SU-DHL-6 (cell line): ENCODE results near the gene OSBPL10.

ENCODE experiments used
- H2AFZ ChIP-seq: fragments of 200-600 bp; sonication (generic); 2 replicates; pipeline ENCODE4 v1.6.1; 2014; ENCODE audit warnings: low read depth, mild to moderate bottlenecking, moderate library complexity, mixed read lengths, antibody characterized with exemption, low read length; ENCODE audit not compliant: severe bottlenecking
- H3F3A ChIP-seq: fragments of 200-600 bp; shearing (Covaris generic); 2 replicates; pipeline ENCODE4 v1.6.0; 2016; ENCODE audit warnings: antibody characterized with exemption, mild to moderate bottlenecking; ENCODE audit not compliant: insufficient read depth
- H3K27ac ChIP-seq: fragments of 200-600 bp; sonication (generic); 2 replicates; pipeline ENCODE4 v1.5.1; 2016; ENCODE audit warnings: low read depth, mild to moderate bottlenecking, low read length, moderate library complexity, mixed read lengths
- H3K27me3 ChIP-seq: fragments of 200-600 bp; sonication (generic), shearing (Covaris generic); 2 replicates; pipeline ENCODE4 v1.6.0; 2014; ENCODE audit warnings: mild to moderate bottlenecking, low read length
- H3K36me3 ChIP-seq: fragments of 200-600 bp; sonication (generic); 2 replicates; pipeline ENCODE4 v1.6.1; 2014; ENCODE audit warnings: mild to moderate bottlenecking, low read length, mixed read lengths
- H3K4me2 ChIP-seq: fragments of 300-600, 200-600 bp; shearing (Covaris generic), sonication (generic); 2 replicates; pipeline ENCODE4 v1.6.0; 2014; ENCODE audit warnings: low read length, low read depth, mild to moderate bottlenecking; ENCODE audit not compliant: poor library complexity, severe bottlenecking
- H3K4me3 ChIP-seq: fragments of 200-600 bp; sonication (generic); 2 replicates; pipeline ENCODE4 v1.5.1; 2014; ENCODE audit warnings: antibody characterized with exemption, low read length, mild to moderate bottlenecking, mixed read lengths; ENCODE audit not compliant: insufficient read depth, poor library complexity, severe bottlenecking
- H3K79me2 ChIP-seq: fragments of 200-600 bp; sonication (generic); 2 replicates; pipeline ENCODE4 v1.6.1; 2014; ENCODE audit warnings: mild to moderate bottlenecking, low read length, moderate library complexity; ENCODE audit not compliant: insufficient read depth
- H3K9ac ChIP-seq: fragments of 200-600 bp; sonication (generic); 2 replicates; pipeline ENCODE4 v1.7.0; 2014; ENCODE audit warnings: mild to moderate bottlenecking, low read length
- H3K9me2 ChIP-seq: fragments of 200-600 bp; sonication (generic); replicated peaks from 2 replicates; pipeline ENCODE4 v1.6.1; 2014; ENCODE audit warnings: low read length; ENCODE audit not compliant: insufficient read depth
- H3K9me3 ChIP-seq: fragments of 200-600 bp; sonication (generic); 2 replicates; pipeline ENCODE4 v1.6.1; 2014; ENCODE audit warnings: low read length, mixed read lengths; ENCODE audit not compliant: insufficient read depth
- H4K20me1 ChIP-seq: fragments of 200-600 bp; sonication (generic); 2 replicates; pipeline ENCODE4 v1.6.1; 2014; ENCODE audit warnings: low read depth, mild to moderate bottlenecking, antibody characterized with exemption, low read length, moderate library complexity, mixed read lengths
- CTCF ChIP-seq: fragments of 200-600 bp; sonication (generic); IDR thresholded peaks from one replicate; pipeline ENCODE4 v1.5.1; 2017; ENCODE audit warnings: antibody characterized with exemption, mild to moderate bottlenecking, low read length, moderate library complexity; ENCODE audit not compliant: insufficient read depth, poor library complexity, severe bottlenecking
- EZH2phosphoT487 ChIP-seq: fragments of 200-600 bp; sonication (generic), shearing (Covaris generic); conservative IDR thresholded peaks from 2 replicates; pipeline ENCODE4 v1.6.1; 2018; ENCODE audit warnings: mild to moderate bottlenecking, antibody characterized with exemption, low read length, moderate library complexity, mixed read lengths

OSBPL10 gene

GRCh38 chr3:31841515-31841914, 139.5 kb downstream of the OSBPL10 start:
- Histone ChIP-seq H2AFZ (no peak overlapping the region), H3K4me2 (no peak overlapping the region), H3K27me3 (no peaks in the 10 kb centered on the region), H3K9me2 (no peaks in the 10 kb centered on the region), H3F3A (no peaks in the 10 kb centered on the region), H3K4me3 (no peak overlapping the region), H3K36me3 (no peaks in the 10 kb centered on the region), H3K27ac (no peak overlapping the region), H3K9ac (no peak overlapping the region), H3K79me2 (peaks cover 97% of the 10 kb centered on the region), H4K20me1 (peaks cover 28% of the 10 kb centered on the region; the same call in 1 of the 2 replicates), H3K9me3 (no peaks in the 10 kb centered on the region)
- TF ChIP-seq EZH2phosphoT487: no peak
- TF ChIP-seq CTCF: no peak

DNA sequence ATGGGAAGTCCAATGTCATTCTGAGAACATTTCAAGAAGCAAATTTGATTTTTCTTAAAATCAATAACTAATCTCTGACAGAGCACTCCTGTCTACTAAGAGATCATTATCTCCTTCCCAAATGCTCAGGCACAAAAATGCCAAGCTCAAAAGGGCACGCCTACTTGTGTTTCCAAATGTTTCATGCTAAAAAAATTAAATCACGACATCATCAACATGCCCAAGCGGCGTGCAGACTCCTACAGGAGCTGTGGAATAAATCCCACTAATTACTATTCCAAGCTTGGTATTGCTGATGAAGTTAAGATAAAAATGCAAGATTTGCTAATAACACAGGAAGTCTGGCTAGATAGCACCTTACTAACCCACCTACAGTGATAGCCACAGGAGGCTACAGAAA, 140.8 kb downstream of the OSBPL10 start:
- peaks cover 100% of the 10 kb centered on the region for H3K79me2 ChIP-seq
- H3K9ac ChIP-seq: no peak overlapping the region
- no peaks in the 10 kb centered on the region for H3K9me3 ChIP-seq
- no peaks in the 10 kb centered on the region for H3K27me3 ChIP-seq
- H4K20me1 ChIP-seq: peaks cover 33% of the 10 kb centered on the region
- peaks cover 2% of the 10 kb centered on the region for H3F3A ChIP-seq
- H2AFZ ChIP-seq: no peak overlapping the region
- no peaks in the 10 kb centered on the region for H3K9me2 ChIP-seq
- TF ChIP-seq CTCF (no peak), EZH2phosphoT487 (no peak)
- peaks cover 2% of the 10 kb centered on the region; the same call in 1 of the 2 replicates for H3K36me3 ChIP-seq
- no peak overlapping the region for H3K27ac ChIP-seq
- H3K4me2 ChIP-seq: no peak overlapping the region
- H3K4me3 ChIP-seq: no peak overlapping the region

DNA sequence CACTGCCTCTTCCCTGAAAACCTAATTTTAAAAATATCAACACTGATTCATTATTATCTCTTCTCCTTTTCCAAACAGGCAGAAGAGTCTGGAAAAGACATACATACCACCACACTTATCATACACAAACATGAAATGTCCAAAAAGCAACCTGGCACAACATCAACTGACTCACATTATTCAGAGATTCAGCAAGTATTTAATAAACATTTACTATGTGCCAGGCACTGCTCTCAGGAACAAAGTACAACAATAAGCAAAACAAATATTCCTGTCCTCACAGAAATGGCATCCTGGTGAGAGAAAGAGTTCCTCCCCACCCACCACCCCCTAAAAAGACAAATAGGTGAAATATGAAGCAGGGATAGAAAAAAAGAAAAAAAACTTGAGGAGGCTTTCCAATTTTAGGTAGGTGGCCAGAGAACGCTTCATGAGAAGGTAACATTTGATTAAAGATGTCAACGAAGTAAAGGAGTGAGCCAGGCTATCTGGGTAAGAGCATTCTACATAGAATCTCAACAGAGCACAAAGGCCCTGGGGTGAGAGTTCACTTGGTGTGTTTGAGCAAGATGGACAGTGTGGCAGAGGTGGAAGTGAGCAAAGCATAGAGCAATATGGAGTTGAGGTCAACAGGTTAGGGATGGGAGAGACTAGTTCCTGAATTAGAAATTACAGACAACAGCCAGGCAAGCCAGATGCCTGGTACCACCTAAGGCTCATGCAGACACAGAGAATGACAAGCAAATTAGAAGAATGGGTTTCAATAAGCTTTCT, 141.7 kb downstream of the OSBPL10 start:
- H3K27ac ChIP-seq: no peak overlapping the region
- H3K9me2 ChIP-seq: no peaks in the 10 kb centered on the region
- H3K4me3 ChIP-seq: no peak overlapping the region
- H3K9me3 ChIP-seq: no peaks in the 10 kb centered on the region
- TF ChIP-seq CTCF (no peak), EZH2phosphoT487 (no peak)
- peaks cover 5% of the 10 kb centered on the region; the same call in 1 of the 2 replicates for H3K36me3 ChIP-seq
- no peak overlapping the region for H3K4me2 ChIP-seq
- peaks cover 42% of the 10 kb centered on the region for H4K20me1 ChIP-seq
- H3K9ac ChIP-seq: no peak overlapping the region
- H3K79me2 ChIP-seq: peaks cover 100% of the 10 kb centered on the region
- no peaks in the 10 kb centered on the region for H3K27me3 ChIP-seq
- peaks cover 9% of the 10 kb centered on the region for H3F3A ChIP-seq
- H2AFZ ChIP-seq: no peak overlapping the region
